ENCODE results near the gene CLDN16. TPM values are rescaled to one million over a fixed set of nuclear protein-coding genes. Genes with fewer than 3 reads are reported as not detected.
A peak's percentile ranks its signal among the peaks of the same experiment; 100 is the strongest.

CLDN16 gene
- total RNA-seq, 4 donors from 2014 or later, result 0.38 to 0.64 TPM; not detected in 2

DNA sequence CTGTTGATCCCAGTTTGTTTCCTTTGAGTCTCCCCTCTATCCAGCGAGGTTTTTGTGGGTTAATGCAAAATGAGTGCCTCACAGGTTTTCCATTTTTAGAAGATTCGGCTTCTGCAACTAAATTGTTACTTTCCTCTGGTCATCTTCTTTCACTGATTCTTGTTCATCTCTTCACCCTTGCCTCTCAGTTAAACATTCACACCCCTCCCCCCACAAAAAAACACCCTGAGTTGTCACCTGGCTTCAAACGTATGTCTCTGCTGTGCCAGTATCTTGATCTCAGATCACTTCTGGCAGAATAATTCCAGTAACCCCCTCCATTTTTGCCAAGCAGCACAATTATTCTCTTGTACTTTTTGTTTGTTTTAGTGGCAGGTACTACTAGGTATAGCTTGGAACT lies 12.3 kb upstream of the CLDN16 start:
- DNase-seq, result no peak
- Histone ChIP-seq H3K36me3 (no peaks in the 10 kb centered on the region), H3K27me3 (no peaks in the 10 kb centered on the region), H3K4me1 (peaks cover under 1 to 63% (median under 1%) of the 10 kb centered on the region in 3 donors), H3K27ac (peak overlapping the region in 1 of 4 donors; percentile 65), H3K4me3 (no peak overlapping the region), H3K9me3 (no peaks in the 10 kb centered on the region)
- TF ChIP-seq POLR2A (IDR thresholded peaks at IDR 0.05), result no peak
- TF ChIP-seq, protein P1, sequence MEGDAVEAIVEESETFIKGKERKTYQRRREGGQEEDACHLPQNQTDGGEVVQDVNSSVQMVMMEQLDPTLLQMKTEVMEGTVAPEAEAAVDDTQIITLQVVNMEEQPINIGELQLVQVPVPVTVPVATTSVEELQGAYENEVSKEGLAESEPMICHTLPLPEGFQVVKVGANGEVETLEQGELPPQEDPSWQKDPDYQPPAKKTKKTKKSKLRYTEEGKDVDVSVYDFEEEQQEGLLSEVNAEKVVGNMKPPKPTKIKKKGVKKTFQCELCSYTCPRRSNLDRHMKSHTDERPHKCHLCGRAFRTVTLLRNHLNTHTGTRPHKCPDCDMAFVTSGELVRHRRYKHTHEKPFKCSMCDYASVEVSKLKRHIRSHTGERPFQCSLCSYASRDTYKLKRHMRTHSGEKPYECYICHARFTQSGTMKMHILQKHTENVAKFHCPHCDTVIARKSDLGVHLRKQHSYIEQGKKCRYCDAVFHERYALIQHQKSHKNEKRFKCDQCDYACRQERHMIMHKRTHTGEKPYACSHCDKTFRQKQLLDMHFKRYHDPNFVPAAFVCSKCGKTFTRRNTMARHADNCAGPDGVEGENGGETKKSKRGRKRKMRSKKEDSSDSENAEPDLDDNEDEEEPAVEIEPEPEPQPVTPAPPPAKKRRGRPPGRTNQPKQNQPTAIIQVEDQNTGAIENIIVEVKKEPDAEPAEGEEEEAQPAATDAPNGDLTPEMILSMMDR (IDR thresholded peaks at IDR 0.05), result no peak
- WGBS, 2 donors, result 62% methylated on average over 3 of the region's 3 CpGs
- intact Hi-C loops (cut with DNase I), result no loop called here

DNA sequence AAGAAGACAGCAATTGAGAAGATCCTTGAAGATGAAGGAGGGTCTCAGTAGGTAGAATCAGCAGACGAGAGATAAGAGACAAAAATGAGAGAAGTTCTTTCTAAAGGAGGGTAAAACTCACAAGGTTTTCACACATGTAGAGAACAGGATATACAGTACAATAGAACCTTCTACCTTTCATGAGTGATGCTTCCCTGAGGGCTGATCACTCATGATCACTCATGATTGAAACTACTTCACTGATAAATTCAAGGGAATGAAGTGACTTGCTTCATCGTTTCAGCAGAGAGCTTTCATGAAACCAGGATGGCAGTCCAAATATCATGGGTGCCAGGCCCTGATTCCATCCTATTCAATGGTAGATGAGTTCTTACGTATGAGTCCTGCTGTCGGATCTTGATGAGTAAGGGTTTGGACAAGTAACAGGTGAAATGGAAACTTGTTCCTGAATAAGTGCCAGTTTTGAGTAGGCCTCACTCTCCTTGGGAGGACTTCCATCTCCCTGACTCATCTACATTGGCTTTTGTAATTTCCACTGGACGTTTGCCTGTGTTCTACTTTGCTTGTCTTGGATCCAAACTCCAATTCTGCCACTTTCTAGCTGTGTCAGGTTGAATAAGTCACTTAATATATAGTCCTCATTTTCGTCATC lies 9.6 kb upstream of the CLDN16 start:
- Histone ChIP-seq H3K27ac (peak overlapping the region in 3 of 4 donors; percentile 55 to 75 (median 72)), H3K4me3 (no peak overlapping the region), H3K36me3 (no peaks in the 10 kb centered on the region), H3K27me3 (no peaks in the 10 kb centered on the region), H3K4me1 (peaks cover 0 to 56% (median 0%) of the 10 kb centered on the region in 3 donors), H3K9me3 (no peaks in the 10 kb centered on the region)
- DNase-seq, result no peak
- 32 to 57% methylated on average over 6 of the region's 6 CpGs for WGBS, 2 donors
- TF ChIP-seq POLR2A (IDR thresholded peaks at IDR 0.05), result no peak
- TF ChIP-seq, protein P1 (IDR thresholded peaks at IDR 0.05), result no peak
- intact Hi-C loops (cut with DNase I), result no loop called here

DNA sequence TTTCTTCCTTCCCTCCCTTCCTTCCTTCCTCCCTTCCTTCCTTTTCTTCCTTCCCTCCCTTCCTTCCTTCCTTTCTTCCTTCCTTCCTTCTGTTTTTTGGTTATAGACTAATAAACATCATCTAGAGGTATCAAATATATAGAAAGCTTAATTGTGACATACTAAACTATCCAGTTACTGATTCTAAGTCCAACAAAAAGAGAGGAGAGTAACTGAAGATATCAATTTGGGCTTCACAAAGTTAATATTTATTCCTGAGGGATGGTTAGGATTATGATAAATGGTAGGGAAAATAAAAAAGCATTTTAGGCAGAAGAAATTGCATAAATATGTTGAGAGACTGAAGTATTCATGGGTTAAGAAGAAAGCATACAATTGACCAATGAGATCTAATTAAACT lies 7.8 kb upstream of the CLDN16 start:
- H3K36me3 ChIP-seq, result no peaks in the 10 kb centered on the region
- H3K9me3 ChIP-seq, result no peaks in the 10 kb centered on the region
- no peak overlapping the region for H3K27ac ChIP-seq
- no peaks in the 10 kb centered on the region for H3K27me3 ChIP-seq
- intact Hi-C loops (cut with DNase I), result loop anchor here (10.0 kb wide), 1 partner anchor 45 kb away; no protein-coding TSS in a partner anchor
- H3K4me3 ChIP-seq, result no peak overlapping the region
- DNase-seq, result no peak
- TF ChIP-seq, protein P1 (IDR thresholded peaks at IDR 0.05), result no peak
- TF ChIP-seq POLR2A (IDR thresholded peaks at IDR 0.05), result no peak
- H3K4me1 ChIP-seq, result peaks cover 0 to 48% (median 0%) of the 10 kb centered on the region in 3 donors

DNA sequence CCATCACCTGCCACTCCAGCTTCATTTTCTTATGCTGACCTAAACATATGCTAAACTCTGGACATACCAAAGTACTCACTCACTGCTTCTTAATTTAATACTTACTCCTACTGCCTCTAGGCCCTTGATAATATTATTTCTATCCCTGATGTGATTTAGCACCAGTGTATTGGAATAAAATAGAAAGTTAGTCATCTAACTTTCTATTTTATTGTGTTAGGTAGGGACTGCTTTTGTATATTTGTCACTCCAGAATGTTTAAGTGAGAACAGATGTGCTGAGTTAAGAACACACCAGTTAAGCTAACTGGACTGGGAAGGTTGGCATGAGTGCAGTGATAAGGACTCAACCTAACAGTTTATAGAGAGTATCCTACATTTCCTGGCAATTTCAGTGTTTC lies 6.5 kb upstream of the CLDN16 start:
- no peaks in the 10 kb centered on the region for H3K9me3 ChIP-seq
- no peaks in the 10 kb centered on the region for H3K27me3 ChIP-seq
- peaks cover 0 to 48% (median 0%) of the 10 kb centered on the region in 3 donors for H3K4me1 ChIP-seq
- H3K4me3 ChIP-seq, result no peak overlapping the region
- peak overlapping the region in 2 of 4 donors; percentile 40 to 52 for H3K27ac ChIP-seq
- TF ChIP-seq POLR2A (IDR thresholded peaks at IDR 0.05), result no peak
- TF ChIP-seq, protein P1 (IDR thresholded peaks at IDR 0.05), result no peak
- intact Hi-C loops (cut with DNase I), result loop anchor here (10.0 kb wide), 1 partner anchor 47 kb away; no protein-coding TSS in a partner anchor
- no peaks in the 10 kb centered on the region for H3K36me3 ChIP-seq
- DNase-seq, result no peak

DNA sequence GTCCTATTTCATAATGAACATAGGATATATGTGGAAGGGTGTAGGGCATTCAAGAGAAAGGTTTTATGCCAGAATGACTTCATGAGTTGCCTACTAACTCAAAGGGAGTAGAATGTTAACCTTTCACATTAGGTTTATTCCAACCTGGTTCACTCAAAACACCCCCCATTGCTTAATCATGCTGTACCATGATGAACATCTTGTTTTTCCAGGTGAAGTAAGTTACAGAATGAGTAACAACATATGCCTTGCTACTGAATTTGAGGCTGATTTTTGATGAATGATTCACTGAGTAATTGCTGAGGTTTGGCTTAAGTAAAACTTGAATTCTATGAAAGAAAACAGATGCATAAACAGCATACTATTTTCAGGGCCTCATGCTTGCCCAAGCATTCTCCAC lies 5.9 kb upstream of the CLDN16 start:
- H3K9me3 ChIP-seq, result no peaks in the 10 kb centered on the region
- TF ChIP-seq, protein P1 (IDR thresholded peaks at IDR 0.05), result no peak
- no peak for TF ChIP-seq POLR2A (IDR thresholded peaks at IDR 0.05)
- no peak for DNase-seq
- H3K4me1 ChIP-seq, result peaks cover 0 to 52% (median 0%) of the 10 kb centered on the region in 3 donors
- intact Hi-C loops (cut with DNase I), result loop anchor here (10.0 kb wide), 1 partner anchor 47 kb away; no protein-coding TSS in a partner anchor
- no peaks in the 10 kb centered on the region for H3K36me3 ChIP-seq
- peak overlapping the region in 3 of 4 donors; percentile 37 to 52 (median 40) for H3K27ac ChIP-seq
- no peaks in the 10 kb centered on the region for H3K27me3 ChIP-seq
- H3K4me3 ChIP-seq, result no peak overlapping the region
